WTC11 (cell line): Measurements from ENCODE around the gene PHKB. TPM values are rescaled to one million over a fixed set of nuclear protein-coding genes. Genes with fewer than 3 reads are reported as not detected.

Source experiments
- ATAC-seq: fragments of 200-7000 bp; cut with Tn5 transposase; 2 replicates; pipeline ENCODE4 v1.10.0; 2021; ENCODE audit warnings: mild to moderate bottlenecking, moderate library complexity
- CTCF ChIA-PET: fragments of 300-600 bp; sonication (Branson Sonifier 250); formaldehyde crosslinking; loops from one replicate; lab custom pipeline; 2021; ENCODE audit warnings: antibody characterized with exemption; lab: Charles Lee
- POLR2A ChIA-PET: fragments of 350-600 bp; sonication (Branson Sonifier 250); formaldehyde crosslinking; loops from one replicate; lab custom pipeline; 2021; ENCODE audit warnings: antibody characterized with exemption; lab: Charles Lee
- DNase-seq: peaks from one replicate; pipeline ENCODE4 v3.0.0; 2021; ENCODE audit warnings: low spot score
- H3K27ac Mint-ChIP-seq: 2 replicates; pipeline ENCODE4 v1.8.0; 2021; ENCODE audit warnings: mixed read lengths
- H3K27me3 Mint-ChIP-seq: 2 replicates; pipeline ENCODE4 v1.8.0; 2021; ENCODE audit warnings: low read depth, mild to moderate bottlenecking, moderate library complexity, mixed read lengths
- H3K36me3 Mint-ChIP-seq: 2 replicates; pipeline ENCODE4 v1.8.0; 2021; ENCODE audit warnings: mixed read lengths
- H3K4me1 Mint-ChIP-seq: 2 replicates; pipeline ENCODE4 v1.8.0; 2022; ENCODE audit warnings: mixed read lengths
- H3K4me3 Mint-ChIP-seq: 2 replicates; pipeline ENCODE4 v1.8.0; 2021; ENCODE audit warnings: mild to moderate bottlenecking, moderate library complexity, mixed read lengths
- H3K9me3 Mint-ChIP-seq: 2 replicates; pipeline ENCODE4 v1.8.0; 2021; ENCODE audit warnings: mixed read lengths
- CREM ChIP-seq: sonication (generic); formaldehyde crosslinking; IDR thresholded peaks from 2 replicates; pipeline ENCODE4 v1.8.1; 2022; ENCODE audit warnings: mild to moderate bottlenecking, missing genetic modification reagents, moderate library complexity
- FOXK1 ChIP-seq: sonication (generic); formaldehyde crosslinking; IDR thresholded peaks from 2 replicates; pipeline ENCODE4 v1.8.0; 2022; ENCODE audit warnings: mild to moderate bottlenecking, moderate library complexity, missing genetic modification reagents
- FOXP1 ChIP-seq: sonication (generic); formaldehyde crosslinking; IDR thresholded peaks from 2 replicates; pipeline ENCODE4 v1.8.0; 2022; ENCODE audit warnings: missing genetic modification reagents, mild to moderate bottlenecking, moderate library complexity, borderline replicate concordance
- GTF2I ChIP-seq: fragments of 250-450 bp; sonication (Bioruptor Pico); conservative IDR thresholded peaks from 2 replicates; pipeline ENCODE4 v1.4.0; 2021; ENCODE audit warnings: mild to moderate bottlenecking
- JAZF1 ChIP-seq: fragments of 250-450 bp; sonication (Bioruptor Pico); IDR thresholded peaks from 2 replicates; pipeline ENCODE4 v1.9.0; 2021; ENCODE audit warnings: moderate library complexity, mild to moderate bottlenecking, inconsistent platforms
- JUN ChIP-seq: sonication (generic); formaldehyde crosslinking; IDR thresholded peaks from 2 replicates; pipeline ENCODE4 v1.8.0; 2023; ENCODE audit warnings: mild to moderate bottlenecking, missing genetic modification reagents
- KAT7 ChIP-seq: sonication (generic); formaldehyde crosslinking; IDR thresholded peaks from 2 replicates; pipeline ENCODE4 v1.8.1; 2023; ENCODE audit warnings: missing genetic modification reagents, mild to moderate bottlenecking, borderline replicate concordance
- NFATC4 ChIP-seq: fragments of 250-450 bp; sonication (Bioruptor Pico); IDR thresholded peaks from 2 replicates; pipeline ENCODE4 v1.9.0; 2021; ENCODE audit warnings: mild to moderate bottlenecking
- NR1H2 ChIP-seq: sonication (generic); formaldehyde crosslinking; IDR thresholded peaks from 2 replicates; pipeline ENCODE4 v1.9.0; 2021; ENCODE audit warnings: mild to moderate bottlenecking, moderate library complexity, missing genetic modification reagents
- NR3C1 ChIP-seq: sonication (generic); formaldehyde crosslinking; conservative IDR thresholded peaks from 2 replicates; pipeline ENCODE4 v1.8.1; 2023; ENCODE audit warnings: low read depth, mild to moderate bottlenecking, missing genetic modification reagents
- TCF7 ChIP-seq: sonication (generic); formaldehyde crosslinking; IDR thresholded peaks from 2 replicates; pipeline ENCODE4 v1.8.0; 2022; ENCODE audit warnings: mild to moderate bottlenecking, low read depth, missing genetic modification reagents, moderate library complexity
- ZNF263 ChIP-seq: sonication (generic); formaldehyde crosslinking; IDR thresholded peaks from 2 replicates; pipeline ENCODE4 v1.8.1; 2022; ENCODE audit warnings: low read depth, mild to moderate bottlenecking, moderate library complexity, missing genetic modification reagents
- ZNF671 ChIP-seq: fragments of 250-450 bp; sonication (Bioruptor Pico); IDR thresholded peaks from 2 replicates; pipeline ENCODE4 v1.8.0; 2021; ENCODE audit warnings: mild to moderate bottlenecking
- total RNA-seq: library from RNA; stranded (reverse); gene quantifications from 3 replicates; pipeline ENCODE4 v1.2.3, GENCODE V29; 2021
- TF ChIP-seq, protein P1 (sequence below): fragments of 250-450 bp; sonication (Bioruptor Pico); IDR thresholded peaks from 2 replicates; pipeline ENCODE4 v1.9.0; 2021; ENCODE audit warnings: mild to moderate bottlenecking
- TF ChIP-seq, protein P2 (sequence below): sonication (generic); formaldehyde crosslinking; conservative IDR thresholded peaks from 2 replicates; pipeline ENCODE4 v1.8.1; 2022; ENCODE audit warnings: mild to moderate bottlenecking, missing genetic modification reagents
- TF ChIP-seq, protein P3 (sequence below): sonication (generic); formaldehyde crosslinking; IDR thresholded peaks from 2 replicates; pipeline ENCODE4 v1.8.1; 2023; ENCODE audit warnings: mild to moderate bottlenecking, missing genetic modification reagents, borderline replicate concordance
- TF ChIP-seq, protein P4 (sequence below): sonication (generic); formaldehyde crosslinking; IDR thresholded peaks from 2 replicates; pipeline ENCODE4 v1.8.0; 2022; ENCODE audit warnings: mild to moderate bottlenecking, missing genetic modification reagents
- TF ChIP-seq, protein P5 (sequence below): sonication (generic); formaldehyde crosslinking; IDR thresholded peaks from 2 replicates; pipeline ENCODE4 v1.8.0; 2022; ENCODE audit warnings: mild to moderate bottlenecking, missing genetic modification reagents
- TF ChIP-seq, protein P6 (sequence below): sonication (generic); formaldehyde crosslinking; IDR thresholded peaks from 2 replicates; pipeline ENCODE4 v1.8.0; 2023; ENCODE audit warnings: mild to moderate bottlenecking, missing genetic modification reagents

PHKB gene
- total RNA-seq, 1 experiment from 2014 or later = 43.9 TPM

DNA sequence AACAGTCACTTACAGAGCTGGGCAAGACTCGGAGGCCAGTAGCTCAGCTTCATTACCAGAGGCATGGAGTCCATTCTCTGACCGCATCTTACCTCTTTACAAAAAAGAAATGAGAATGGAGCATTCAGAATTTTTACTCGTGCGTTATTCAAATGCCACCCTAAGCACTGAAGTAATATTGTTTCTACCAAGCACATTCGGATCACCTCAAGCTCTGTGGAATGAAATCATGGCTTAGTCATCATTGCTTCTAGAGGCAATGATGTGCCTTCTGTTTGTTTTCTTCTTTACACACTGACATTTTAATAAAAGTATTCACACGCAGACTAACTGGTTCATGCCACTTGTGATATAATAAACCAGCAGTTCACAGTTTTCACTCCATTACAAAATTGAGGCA lies 206.8 kb downstream of the PHKB start:
- Mint-ChIP-seq H3K4me3 (no peak overlapping the region), H3K9me3 (no peaks in the 10 kb centered on the region), H3K27me3 (no peaks in the 10 kb centered on the region), H3K36me3 (no peaks in the 10 kb centered on the region), H3K4me1 (0 out of 2 replicates have a peak, but pooled peaks cover 4% of the 10 kb centered on the region), H3K27ac (0 out of 2 replicates have a peak overlapping the region, but pooled peaks have one; percentile 20)
- TF ChIP-seq TCF7 (CRISPR knock-in tag) (no peak), FOXK1 (CRISPR knock-in tag) (no peak), JUN (no peak), ZNF263 (CRISPR knock-in tag) (no peak), JAZF1 (CRISPR knock-in tag) (no peak), CREM (CRISPR knock-in tag) (no peak), KAT7 (CRISPR knock-in tag) (no peak), NR1H2 (no peak), NR3C1 (CRISPR knock-in tag) (no peak), NFATC4 (CRISPR knock-in tag) (no peak), FOXP1 (no peak), GTF2I (no peak), ZNF671 (CRISPR knock-in tag) (no peak)
- TF ChIP-seq, protein P1, sequence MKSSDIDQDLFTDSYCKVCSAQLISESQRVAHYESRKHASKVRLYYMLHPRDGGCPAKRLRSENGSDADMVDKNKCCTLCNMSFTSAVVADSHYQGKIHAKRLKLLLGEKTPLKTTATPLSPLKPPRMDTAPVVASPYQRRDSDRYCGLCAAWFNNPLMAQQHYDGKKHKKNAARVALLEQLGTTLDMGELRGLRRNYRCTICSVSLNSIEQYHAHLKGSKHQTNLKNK (CRISPR knock-in tag) = no peak
- TF ChIP-seq, protein P2, sequence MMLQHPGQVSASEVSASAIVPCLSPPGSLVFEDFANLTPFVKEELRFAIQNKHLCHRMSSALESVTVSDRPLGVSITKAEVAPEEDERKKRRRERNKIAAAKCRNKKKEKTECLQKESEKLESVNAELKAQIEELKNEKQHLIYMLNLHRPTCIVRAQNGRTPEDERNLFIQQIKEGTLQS (CRISPR knock-in tag) = no peak
- TF ChIP-seq, protein P3, sequence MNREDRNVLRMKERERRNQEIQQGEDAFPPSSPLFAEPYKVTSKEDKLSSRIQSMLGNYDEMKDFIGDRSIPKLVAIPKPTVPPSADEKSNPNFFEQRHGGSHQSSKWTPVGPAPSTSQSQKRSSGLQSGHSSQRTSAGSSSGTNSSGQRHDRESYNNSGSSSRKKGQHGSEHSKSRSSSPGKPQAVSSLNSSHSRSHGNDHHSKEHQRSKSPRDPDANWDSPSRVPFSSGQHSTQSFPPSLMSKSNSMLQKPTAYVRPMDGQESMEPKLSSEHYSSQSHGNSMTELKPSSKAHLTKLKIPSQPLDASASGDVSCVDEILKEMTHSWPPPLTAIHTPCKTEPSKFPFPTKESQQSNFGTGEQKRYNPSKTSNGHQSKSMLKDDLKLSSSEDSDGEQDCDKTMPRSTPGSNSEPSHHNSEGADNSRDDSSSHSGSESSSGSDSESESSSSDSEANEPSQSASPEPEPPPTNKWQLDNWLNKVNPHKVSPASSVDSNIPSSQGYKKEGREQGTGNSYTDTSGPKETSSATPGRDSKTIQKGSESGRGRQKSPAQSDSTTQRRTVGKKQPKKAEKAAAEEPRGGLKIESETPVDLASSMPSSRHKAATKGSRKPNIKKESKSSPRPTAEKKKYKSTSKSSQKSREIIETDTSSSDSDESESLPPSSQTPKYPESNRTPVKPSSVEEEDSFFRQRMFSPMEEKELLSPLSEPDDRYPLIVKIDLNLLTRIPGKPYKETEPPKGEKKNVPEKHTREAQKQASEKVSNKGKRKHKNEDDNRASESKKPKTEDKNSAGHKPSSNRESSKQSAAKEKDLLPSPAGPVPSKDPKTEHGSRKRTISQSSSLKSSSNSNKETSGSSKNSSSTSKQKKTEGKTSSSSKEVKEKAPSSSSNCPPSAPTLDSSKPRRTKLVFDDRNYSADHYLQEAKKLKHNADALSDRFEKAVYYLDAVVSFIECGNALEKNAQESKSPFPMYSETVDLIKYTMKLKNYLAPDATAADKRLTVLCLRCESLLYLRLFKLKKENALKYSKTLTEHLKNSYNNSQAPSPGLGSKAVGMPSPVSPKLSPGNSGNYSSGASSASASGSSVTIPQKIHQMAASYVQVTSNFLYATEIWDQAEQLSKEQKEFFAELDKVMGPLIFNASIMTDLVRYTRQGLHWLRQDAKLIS (CRISPR knock-in tag) = no peak
- TF ChIP-seq, protein P4, sequence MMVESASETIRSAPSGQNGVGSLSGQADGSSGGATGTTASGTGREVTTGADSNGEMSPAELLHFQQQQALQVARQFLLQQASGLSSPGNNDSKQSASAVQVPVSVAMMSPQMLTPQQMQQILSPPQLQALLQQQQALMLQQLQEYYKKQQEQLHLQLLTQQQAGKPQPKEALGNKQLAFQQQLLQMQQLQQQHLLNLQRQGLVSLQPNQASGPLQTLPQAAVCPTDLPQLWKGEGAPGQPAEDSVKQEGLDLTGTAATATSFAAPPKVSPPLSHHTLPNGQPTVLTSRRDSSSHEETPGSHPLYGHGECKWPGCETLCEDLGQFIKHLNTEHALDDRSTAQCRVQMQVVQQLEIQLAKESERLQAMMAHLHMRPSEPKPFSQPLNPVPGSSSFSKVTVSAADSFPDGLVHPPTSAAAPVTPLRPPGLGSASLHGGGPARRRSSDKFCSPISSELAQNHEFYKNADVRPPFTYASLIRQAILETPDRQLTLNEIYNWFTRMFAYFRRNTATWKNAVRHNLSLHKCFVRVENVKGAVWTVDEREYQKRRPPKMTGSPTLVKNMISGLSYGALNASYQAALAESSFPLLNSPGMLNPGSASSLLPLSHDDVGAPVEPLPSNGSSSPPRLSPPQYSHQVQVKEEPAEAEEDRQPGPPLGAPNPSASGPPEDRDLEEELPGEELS (CRISPR knock-in tag) = no peak
- TF ChIP-seq, protein P5, sequence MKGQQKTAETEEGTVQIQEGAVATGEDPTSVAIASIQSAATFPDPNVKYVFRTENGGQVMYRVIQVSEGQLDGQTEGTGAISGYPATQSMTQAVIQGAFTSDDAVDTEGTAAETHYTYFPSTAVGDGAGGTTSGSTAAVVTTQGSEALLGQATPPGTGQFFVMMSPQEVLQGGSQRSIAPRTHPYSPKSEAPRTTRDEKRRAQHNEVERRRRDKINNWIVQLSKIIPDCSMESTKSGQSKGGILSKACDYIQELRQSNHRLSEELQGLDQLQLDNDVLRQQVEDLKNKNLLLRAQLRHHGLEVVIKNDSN = no peak
- TF ChIP-seq, protein P6, sequence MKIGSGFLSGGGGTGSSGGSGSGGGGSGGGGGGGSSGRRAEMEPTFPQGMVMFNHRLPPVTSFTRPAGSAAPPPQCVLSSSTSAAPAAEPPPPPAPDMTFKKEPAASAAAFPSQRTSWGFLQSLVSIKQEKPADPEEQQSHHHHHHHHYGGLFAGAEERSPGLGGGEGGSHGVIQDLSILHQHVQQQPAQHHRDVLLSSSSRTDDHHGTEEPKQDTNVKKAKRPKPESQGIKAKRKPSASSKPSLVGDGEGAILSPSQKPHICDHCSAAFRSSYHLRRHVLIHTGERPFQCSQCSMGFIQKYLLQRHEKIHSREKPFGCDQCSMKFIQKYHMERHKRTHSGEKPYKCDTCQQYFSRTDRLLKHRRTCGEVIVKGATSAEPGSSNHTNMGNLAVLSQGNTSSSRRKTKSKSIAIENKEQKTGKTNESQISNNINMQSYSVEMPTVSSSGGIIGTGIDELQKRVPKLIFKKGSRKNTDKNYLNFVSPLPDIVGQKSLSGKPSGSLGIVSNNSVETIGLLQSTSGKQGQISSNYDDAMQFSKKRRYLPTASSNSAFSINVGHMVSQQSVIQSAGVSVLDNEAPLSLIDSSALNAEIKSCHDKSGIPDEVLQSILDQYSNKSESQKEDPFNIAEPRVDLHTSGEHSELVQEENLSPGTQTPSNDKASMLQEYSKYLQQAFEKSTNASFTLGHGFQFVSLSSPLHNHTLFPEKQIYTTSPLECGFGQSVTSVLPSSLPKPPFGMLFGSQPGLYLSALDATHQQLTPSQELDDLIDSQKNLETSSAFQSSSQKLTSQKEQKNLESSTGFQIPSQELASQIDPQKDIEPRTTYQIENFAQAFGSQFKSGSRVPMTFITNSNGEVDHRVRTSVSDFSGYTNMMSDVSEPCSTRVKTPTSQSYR = no peak
- no peak for ATAC-seq
- no peak for DNase-seq
- ChIA-PET CTCF (interaction anchor here (0.5 kb wide), 1 partner anchor 362 kb away, joined by 3 read pairs; no protein-coding TSS in a partner anchor), POLR2A (no interaction called here)
